Stimulated activated CD8-positive, alpha-beta memory T cell treated with anti-CD3 and anti-CD28 coated beads, Interleukin-7, amount 100 ng/mL, for 48 hours (primary cell): ENCODE data around the gene OR8D2.

Source experiments
- DNase-seq, 2 donors: peaks; one replicate each; pipeline ENCODE4 v3.0.0-alpha.2; 2020; ENCODE audit warnings: low read depth in 1 of 2; ENCODE audit errors: extremely low read depth in 1 of 2

Gene OR8D2

DNA sequence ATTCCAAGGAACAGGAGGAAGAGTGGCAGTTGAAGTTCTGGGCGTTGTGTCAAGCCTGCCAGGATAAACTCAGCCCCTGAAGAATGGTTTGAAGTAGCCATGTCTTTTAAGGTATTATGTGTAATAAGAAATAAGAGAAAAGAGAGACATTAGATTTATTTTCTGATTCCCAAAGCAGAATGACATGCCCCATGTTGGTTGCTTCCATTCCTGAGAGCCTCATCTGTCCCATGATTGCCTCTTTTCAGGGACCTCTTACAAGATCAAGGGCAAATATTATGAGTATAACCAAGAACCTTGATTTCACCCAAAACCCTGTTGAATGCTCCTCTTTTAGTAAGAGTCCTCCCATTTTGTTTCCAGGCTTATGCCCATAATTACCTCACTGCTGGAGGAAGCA is at the start of gene OR8D2:
TSS of gene OR8D2 (minus strand) at position 101 of the 400 bp plus-strand sequence. CDS start at position 101, 0 bp downstream.
- DNase-seq = no peak

- DNase-seq = no peak
These were observed 39.6 kb upstream of the OR8D2 start for GRCh38 chr11:124359566-124359965.

- no peak for DNase-seq
These were observed 26.4 kb upstream of the OR8D2 start for GRCh38 chr11:124346311-124346955.

DNA sequence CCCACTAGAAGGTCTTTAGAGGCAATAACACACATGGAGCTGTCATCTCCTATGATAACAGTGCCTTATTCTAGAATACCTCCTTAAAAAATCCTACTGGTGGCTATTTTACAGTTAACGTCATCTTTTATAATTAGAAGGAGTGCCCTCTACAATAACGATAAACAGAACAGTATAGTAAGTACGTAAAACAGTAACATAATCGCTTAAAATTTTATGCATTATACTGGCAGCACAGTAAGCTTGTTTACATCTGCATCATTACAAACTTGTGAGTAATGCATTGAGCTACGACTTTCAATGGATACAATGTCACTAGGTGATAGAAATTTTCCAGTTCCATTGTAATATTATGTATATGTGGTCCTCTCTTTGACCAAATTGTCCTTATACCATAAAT is 24.3 kb upstream of the OR8D2 start:
- DNase-seq = no peak

- DNase-seq = no peak
These were observed 20.1 kb upstream of the OR8D2 start for GRCh38 chr11:124340142-124340447.

- no peak for DNase-seq
These were observed 19.6 kb upstream of the OR8D2 start for GRCh38 chr11:124339396-124340141.

- no peak for DNase-seq
These were observed 11.9 kb upstream of the OR8D2 start for GRCh38 chr11:124331873-124332272.

DNA sequence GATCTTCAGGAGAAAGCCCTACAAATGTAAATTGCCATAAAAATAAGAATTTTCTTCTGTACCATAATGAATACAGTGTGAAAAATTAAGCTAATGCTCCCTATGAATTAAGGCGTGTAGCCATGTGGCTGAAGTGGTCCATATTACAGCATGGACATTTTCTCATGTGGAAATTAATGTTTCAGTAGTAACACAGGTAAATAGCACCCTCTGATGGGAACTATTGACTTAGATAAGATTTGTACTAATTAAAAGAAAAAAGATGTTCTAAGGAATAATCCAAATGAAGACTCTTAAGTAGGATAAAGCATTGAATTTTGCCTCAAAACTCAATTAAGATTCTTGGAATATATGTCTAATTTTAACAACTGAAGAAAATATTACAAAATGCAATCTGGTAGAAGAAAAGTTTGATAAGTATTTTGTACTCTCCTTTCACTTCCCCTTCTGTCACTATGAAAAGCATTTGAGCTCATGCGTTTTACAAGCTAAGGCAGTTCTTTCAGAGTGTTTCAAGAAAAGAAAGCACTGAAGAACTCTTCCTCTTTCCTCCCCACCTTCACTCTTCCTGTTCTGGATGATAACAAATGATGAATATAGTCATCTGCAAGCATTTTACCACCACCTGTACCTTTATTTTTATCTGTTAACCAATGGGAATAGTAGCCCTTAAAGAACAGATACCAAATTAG is 9.9 kb upstream of the OR8D2 start:
- DNase-seq = no peak

DNA sequence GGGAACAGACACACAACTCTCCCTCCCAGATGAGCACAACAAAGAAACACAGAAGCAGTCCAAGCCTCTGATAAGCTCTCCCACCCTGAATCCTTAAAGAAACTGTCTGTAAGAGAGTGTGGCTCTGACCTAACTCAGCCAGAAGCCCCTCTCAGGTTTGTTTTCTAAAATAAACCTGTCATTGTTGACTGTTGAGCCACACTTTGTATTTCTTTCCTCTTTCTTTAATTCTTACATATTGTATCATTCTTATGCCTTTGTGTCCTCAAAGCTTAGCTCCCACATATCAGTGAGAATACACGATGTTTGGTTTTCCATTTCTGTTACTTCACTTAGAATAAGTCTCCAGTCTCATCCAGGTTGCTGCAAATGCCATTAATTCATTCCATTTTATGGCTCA is 7.8 kb upstream of the OR8D2 start:
- no peak for DNase-seq

- no peak for DNase-seq
These were observed 2.4 kb upstream of the OR8D2 start for GRCh38 chr11:124322356-124322755.

- no peak for DNase-seq
These were observed 4.9 kb downstream of the OR8D2 start for GRCh38 chr11:124315052-124315451.

DNA sequence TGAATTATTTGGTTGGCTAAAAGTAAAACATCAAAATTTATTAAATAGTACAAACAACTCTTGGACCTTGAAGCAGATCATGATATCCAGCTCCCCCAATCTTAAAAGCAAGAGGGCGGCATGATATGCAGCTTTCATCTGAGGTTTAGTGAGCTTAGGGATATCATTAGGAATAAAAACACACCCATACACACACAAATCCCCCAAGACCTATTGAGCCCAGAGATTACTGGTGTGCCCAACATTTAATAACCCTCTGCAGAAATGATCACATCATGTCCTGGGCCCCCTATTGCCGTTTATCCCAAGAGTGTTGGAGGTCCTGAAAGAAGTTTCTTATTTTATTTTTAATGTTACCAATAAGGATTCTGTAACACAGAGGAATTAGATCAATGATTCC is 6.1 kb downstream of the OR8D2 start, which contains the start of gene OR8D1:
TSS of gene OR8D1 (minus strand) at position 101 of the 400 bp plus-strand sequence. CDS start 3,183 bp downstream, outside the sequence.
- no peak for DNase-seq

- DNase-seq = no peak
These were observed 6.9 kb downstream of the OR8D2 start for GRCh38 chr11:124313131-124313530.

- no peak for DNase-seq
These were observed 8.3 kb downstream of the OR8D2 start for GRCh38 chr11:124311670-124312069.

DNA sequence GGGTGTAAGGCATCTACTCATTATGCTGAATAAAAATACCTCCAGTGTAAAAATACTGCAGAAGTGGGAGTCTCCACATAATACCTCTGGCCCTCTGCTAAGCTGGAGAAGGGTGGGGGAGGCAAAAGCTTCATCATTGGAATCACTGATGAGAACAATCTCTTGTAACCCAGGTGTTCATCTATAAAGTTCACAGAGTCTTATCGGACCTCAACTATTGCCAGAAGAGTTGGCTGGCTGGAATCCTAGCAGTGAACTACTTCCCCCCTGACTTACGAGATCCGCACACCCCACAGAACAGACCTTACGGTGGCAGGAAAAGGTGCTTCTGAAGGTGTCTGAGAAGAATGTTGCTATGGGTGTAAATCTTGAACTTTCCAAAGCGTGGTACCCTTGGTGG is 8.7 kb downstream of the OR8D2 start:
- no peak for DNase-seq

GRCh38 chr11:124310721-124311120 is 9.3 kb downstream of the OR8D2 start:
- no peak for DNase-seq

GRCh38 chr11:124307093-124307492 is 12.9 kb downstream of the OR8D2 start:
- no peak for DNase-seq

DNA sequence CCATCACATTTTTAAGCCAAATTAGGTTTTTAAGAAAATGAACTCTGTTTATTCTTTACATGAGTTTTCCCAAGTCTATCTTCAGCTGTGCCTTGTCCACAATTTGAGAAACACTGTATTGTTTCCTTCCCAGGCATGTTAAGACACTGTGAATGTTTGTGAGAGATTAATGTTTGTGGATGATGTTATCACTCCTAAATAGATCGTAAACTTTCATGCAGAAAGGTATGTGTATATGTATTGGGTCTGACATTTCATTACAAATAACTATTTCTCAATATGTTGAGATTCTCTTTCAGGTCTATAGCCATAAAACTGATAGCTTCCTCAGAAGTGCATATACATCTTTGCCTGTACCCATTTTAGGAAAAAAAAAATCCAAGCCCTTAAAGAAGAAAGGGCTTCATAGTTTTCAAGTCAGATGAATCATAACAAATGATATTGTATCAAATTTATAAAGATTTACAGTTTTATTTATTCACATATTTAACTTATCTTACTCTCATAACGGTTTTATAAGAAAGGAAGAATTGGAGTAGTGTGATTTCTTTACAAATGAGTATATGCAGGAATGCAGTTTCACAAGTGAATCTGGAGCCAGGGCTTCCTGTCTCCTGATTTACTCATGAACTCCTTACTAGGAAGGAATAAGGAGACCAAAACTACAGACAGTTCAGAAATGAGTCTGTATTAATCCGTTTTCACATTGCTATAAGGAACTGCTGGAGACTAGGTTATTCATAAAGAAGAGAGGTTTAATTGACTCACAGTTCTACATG is 17.5 kb downstream of the OR8D2 start:
- no peak for DNase-seq

DNA sequence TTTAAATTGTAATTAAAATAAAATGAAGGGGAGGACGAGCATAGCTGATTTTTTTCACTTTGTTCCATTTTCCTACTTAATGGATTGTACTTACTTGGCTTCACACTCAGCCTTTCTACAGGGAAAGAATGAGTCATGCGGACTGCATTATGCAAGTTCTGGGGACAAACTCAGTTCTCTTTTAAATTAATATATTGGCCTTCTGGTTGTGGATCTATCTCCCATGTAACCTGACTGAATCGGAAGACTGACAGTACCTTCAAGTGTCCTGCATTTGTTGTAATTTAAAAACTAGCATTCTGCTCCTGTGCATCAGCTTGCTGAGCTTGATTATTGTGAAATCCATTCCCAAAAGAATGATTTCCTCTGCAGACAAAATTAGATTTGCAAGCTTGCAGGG is 18.4 kb downstream of the OR8D2 start:
- DNase-seq = no peak

- no peak for DNase-seq
These were observed 22.1 kb downstream of the OR8D2 start for GRCh38 chr11:124297921-124298320.

- DNase-seq = no peak
These were observed 24.0 kb downstream of the OR8D2 start for GRCh38 chr11:124296016-124296415.
